OCI-M1 (cell line): ENCODE measurements around the gene KRT86.
"Not testable (repeated sequence)": the region's sequence is repeated elsewhere in the genome, so short reads cannot be mapped to it uniquely, and the experiment has no call there.

Experiments
- DNase-seq: peaks from one replicate; lab custom pipeline; 2025; lab: John Stamatoyannopoulos, UW

Gene KRT86

GRCh38 chr12:52238916-52239646, 35.4 kb upstream of the KRT86 start:
- DNase-seq: no peak

GRCh38 chr12:52239767-52240166, 34.7 kb upstream of the KRT86 start:
- DNase-seq: no peak

DNA sequence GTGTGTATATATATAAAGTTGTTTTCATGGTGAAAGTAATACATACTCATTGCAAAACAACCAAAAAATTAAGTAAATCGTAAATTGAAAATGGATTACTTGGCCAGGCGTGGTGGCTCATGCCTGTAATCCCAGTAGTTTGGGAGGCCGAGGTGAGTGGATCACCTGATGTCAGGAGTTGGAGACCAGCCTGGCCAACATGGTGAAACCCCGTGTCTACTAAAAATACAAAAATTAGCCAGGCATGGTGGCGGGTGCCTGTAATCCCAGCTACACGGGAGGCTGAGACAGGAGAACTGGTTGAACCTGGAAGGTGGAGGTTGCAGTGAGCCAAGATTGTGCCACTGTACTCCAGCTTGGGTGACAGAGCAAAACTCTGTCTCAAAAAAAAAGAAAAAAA, 34.2 kb upstream of the KRT86 start:
- not testable (repeated sequence) for DNase-seq

DNA sequence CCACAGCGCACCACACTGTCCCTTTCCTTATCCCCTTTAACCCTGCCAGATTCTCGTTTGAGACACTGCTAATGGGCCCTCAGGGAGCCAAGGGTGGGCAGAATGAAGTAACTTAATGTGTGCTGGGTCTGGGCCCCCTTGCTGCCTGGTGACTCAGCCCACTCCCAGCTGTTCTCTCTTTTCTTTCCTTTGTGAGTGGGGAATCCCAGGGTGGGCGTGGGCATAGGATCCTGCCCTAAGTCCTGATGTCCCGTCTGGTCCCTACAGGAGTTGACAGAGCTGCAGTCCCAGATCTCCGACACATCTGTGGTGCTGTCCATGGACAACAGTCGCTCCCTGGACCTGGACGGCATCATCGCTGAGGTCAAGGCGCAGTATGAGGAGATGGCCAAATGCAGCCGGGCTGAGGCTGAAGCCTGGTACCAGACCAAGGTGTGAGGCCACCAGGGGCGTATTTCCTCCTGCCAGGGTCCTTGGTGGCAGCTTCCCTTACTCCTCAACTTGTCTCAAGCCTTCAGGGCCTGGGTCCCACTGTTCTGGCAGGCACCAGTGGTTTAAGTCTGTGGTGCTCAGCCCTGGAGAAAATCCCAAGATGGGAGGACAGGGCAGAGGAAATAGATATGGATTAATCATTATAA, 33.1 kb upstream of the KRT86 start:
- no peak for DNase-seq

- no peak for DNase-seq
These were observed 31.8 kb upstream of the KRT86 start for GRCh38 chr12:52242442-52243258.

DNA sequence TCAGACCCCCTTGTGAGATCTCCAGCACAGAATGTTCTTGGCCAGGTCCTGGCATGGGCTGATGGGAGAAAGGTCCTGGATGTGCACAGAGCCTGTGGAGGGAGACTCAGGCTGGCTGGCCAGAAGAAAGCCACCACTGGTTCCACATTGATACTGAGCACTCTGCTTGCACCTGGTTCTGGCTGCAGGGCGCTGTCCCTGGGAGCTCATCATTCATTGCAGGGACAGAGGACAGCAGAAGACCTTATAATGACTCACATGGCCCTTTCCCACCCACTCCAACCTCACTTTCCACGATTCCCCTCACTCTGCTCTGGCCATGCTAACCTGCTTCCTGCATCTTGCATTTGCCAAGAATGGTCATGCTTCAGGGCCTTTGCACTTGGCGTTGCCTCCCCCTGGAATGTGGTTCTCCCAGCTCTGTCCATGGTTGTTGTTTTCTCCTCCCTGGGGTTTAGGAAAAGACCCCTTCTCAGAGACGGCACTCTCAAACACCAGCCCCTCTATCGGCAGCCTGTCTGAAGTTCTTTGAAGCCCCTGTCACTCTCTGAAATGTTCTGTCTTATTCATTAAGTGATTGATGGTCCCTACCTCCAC, 31.1 kb upstream of the KRT86 start:
- DNase-seq: no peak

GRCh38 chr12:52243856-52244614, 30.4 kb upstream of the KRT86 start:
- DNase-seq: peak; percentile 4

GRCh38 chr12:52244615-52244994, 29.8 kb upstream of the KRT86 start:
- no peak for DNase-seq

- no peak for DNase-seq
These were observed 29.0 kb upstream of the KRT86 start for GRCh38 chr12:52245259-52245961.

GRCh38 chr12:52245962-52246569, 28.4 kb upstream of the KRT86 start:
- no peak for DNase-seq

GRCh38 chr12:52246720-52247621, 27.5 kb upstream of the KRT86 start:
- DNase-seq: no peak

DNA sequence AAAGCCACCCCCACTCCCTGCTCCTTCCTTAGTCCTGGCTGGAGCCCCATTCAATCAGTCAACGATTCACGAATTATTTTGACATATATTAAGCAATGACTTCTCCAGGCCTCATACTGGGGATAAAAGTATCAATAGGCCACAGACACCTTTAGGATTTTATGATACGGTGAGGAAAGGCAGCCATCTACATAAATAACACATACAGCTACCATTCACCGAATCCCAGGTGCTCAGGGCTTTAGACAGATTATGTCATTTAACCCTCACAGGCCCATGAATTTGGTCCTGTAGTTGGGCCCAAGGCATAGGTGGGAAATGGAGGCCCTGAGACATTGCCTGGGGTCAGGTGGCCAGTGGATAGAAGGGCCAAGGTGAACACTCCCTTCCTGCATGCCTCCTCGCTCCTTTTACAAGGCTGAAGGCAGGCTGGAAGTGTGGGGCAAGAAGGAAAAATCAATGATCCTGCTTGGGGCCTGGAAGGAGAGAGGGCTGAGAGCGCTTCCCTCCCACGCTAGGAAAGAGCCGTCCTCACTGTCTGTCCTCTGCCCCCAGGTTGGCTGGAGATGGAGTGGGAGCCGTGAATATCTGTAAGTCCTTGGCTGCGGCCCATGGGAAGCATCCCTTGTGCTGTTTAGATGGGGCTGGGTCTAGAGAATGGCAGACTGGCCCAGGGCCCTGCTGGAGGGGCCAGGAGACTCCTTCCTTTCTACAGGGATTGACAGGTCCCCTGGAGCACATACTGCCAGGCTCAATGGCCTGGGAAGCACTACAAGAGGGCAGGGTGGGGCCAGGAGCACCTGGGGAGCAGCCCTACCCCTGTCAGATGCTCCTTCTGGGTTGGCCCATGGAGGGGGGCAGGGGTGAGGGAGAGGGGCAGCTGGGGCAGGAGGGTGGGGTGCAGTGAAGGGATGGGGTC, 26.6 kb upstream of the KRT86 start:
- no peak for DNase-seq

- DNase-seq: no peak
These were observed 25.6 kb upstream of the KRT86 start for GRCh38 chr12:52248541-52249461.

GRCh38 chr12:52249511-52250047, 24.9 kb upstream of the KRT86 start:
- no peak for DNase-seq

- DNase-seq: no peak
These were observed 24.1 kb upstream of the KRT86 start for GRCh38 chr12:52250048-52250990.
